Measurements from ENCODE around the gene TRAF3IP3. TPM values are rescaled to one million over a fixed set of nuclear protein-coding genes. Genes with fewer than 3 reads are reported as not detected.

TRAF3IP3 gene
- total RNA-seq, 1 donor from 2014 or later = not detected

DNA sequence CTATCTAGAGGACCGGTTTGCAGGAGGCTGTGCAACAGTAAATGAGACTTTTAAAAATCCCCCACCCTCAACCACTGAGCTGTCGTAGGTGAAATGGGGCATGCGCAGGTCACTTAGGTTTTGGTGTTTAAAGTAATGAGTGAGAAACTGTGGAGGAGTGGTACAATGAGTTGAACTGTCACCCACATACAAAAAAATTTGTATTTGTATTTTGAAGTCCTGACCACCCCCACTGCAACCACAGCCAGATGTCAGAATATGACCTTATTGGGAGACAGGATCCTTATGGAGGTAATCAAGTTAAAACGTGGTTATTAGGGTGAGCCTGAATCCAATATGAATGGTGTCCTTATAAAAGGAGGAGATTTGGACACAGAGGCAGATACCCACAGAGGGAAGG lies 51.7 kb downstream of the TRAF3IP3 start:
- Histone ChIP-seq H3K4me1 (peaks cover 10% of the 10 kb centered on the region), H3K9me3 (ENCODE audit: low read depth) (no peaks in the 10 kb centered on the region), H3K9ac (no peak overlapping the region), H3K4me2 (no peak overlapping the region), H3K36me3 (no peaks in the 10 kb centered on the region), H2AFZ (replicated peaks) (no peak overlapping the region), H3K4me3 (no peak overlapping the region), H3K27me3 (peaks cover 35% of the 10 kb centered on the region), H4K20me1 (ENCODE audit: low read depth) (no peaks in the 10 kb centered on the region), H3K27ac (no peak overlapping the region), H3F3A (ENCODE audit: low read depth) (peaks cover 4% of the 10 kb centered on the region), H3K79me2 (ENCODE audit: low read depth) (no peaks in the 10 kb centered on the region)
- no peak for DNase-seq (ENCODE audit: low spot score)
- Mint-ChIP-seq H3K4me3 (no peak overlapping the region), H3K27me3 (ENCODE audit: insufficient read depth, low read depth) (peaks cover 18% of the 10 kb centered on the region), H3K4me1 (peaks cover 9% of the 10 kb centered on the region), H3K27ac (no peak overlapping the region), H3K9me3 (peaks cover 13% of the 10 kb centered on the region), H3K36me3 (no peaks in the 10 kb centered on the region)
- TF ChIP-seq EZH2phosphoT487 (IDR thresholded peaks at IDR 0.05) (no peak), EZH2 (IDR thresholded peaks at IDR 0.05) (no peak)
- TF ChIP-seq, protein P1, sequence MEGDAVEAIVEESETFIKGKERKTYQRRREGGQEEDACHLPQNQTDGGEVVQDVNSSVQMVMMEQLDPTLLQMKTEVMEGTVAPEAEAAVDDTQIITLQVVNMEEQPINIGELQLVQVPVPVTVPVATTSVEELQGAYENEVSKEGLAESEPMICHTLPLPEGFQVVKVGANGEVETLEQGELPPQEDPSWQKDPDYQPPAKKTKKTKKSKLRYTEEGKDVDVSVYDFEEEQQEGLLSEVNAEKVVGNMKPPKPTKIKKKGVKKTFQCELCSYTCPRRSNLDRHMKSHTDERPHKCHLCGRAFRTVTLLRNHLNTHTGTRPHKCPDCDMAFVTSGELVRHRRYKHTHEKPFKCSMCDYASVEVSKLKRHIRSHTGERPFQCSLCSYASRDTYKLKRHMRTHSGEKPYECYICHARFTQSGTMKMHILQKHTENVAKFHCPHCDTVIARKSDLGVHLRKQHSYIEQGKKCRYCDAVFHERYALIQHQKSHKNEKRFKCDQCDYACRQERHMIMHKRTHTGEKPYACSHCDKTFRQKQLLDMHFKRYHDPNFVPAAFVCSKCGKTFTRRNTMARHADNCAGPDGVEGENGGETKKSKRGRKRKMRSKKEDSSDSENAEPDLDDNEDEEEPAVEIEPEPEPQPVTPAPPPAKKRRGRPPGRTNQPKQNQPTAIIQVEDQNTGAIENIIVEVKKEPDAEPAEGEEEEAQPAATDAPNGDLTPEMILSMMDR (IDR thresholded peaks at IDR 0.05) = no peak

GRCh38 chr1:209808059-209808581 lies 52.3 kb downstream of the TRAF3IP3 start:
- H3K36me3 Mint-ChIP-seq = no peaks in the 10 kb centered on the region
- TF ChIP-seq, protein P1 (IDR thresholded peaks at IDR 0.05) = no peak
- TF ChIP-seq EZH2phosphoT487 (IDR thresholded peaks at IDR 0.05) (no peak), EZH2 (IDR thresholded peaks at IDR 0.05) (no peak)
- peaks cover 9% of the 10 kb centered on the region for H3K4me1 Mint-ChIP-seq
- H3K4me1 ChIP-seq = peaks cover 10% of the 10 kb centered on the region
- H3K9me3 ChIP-seq (ENCODE audit: low read depth) = no peaks in the 10 kb centered on the region
- peaks cover 13% of the 10 kb centered on the region for H3K9me3 Mint-ChIP-seq
- no peaks in the 10 kb centered on the region for H4K20me1 ChIP-seq (ENCODE audit: low read depth)
- peaks cover 29% of the 10 kb centered on the region for H3K27me3 ChIP-seq
- no peaks in the 10 kb centered on the region for H3K79me2 ChIP-seq (ENCODE audit: low read depth)
- no peaks in the 10 kb centered on the region for H3K36me3 ChIP-seq
- no peak overlapping the region for H3K27ac ChIP-seq
- H2AFZ ChIP-seq (replicated peaks) = no peak overlapping the region
- no peak overlapping the region for H3K4me3 Mint-ChIP-seq
- no peak overlapping the region for H3K9ac ChIP-seq
- no peak overlapping the region for H3K4me3 ChIP-seq
- no peak overlapping the region for H3K4me2 ChIP-seq
- H3K27me3 Mint-ChIP-seq (ENCODE audit: insufficient read depth, low read depth) = peaks cover 19% of the 10 kb centered on the region
- peaks cover 4% of the 10 kb centered on the region for H3F3A ChIP-seq (ENCODE audit: low read depth)
- no peak for DNase-seq (ENCODE audit: low spot score)
- H3K27ac Mint-ChIP-seq = no peak overlapping the region

DNA sequence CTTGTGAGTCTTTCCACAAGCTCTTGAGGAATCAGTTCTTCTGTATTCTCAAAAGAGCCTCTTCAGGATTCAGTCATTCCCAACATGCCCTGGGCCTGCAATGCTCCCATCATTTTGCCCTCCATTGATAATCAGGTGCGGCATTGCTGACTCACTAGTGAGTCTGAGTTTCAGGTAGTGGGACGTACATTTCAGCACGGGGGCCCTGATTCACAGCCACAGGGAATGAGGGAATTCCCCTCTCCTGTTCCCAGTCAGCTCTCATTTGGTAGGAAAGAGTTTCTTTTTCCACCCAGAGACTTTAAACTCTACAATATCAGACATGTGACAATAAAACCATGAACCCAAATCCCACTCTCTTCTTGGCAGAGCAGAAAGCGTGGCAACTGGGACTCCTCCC lies 53.8 kb downstream of the TRAF3IP3 start:
- Histone ChIP-seq H3K27me3 (peaks cover 14% of the 10 kb centered on the region), H3F3A (ENCODE audit: low read depth) (peaks cover 4% of the 10 kb centered on the region), H3K36me3 (no peaks in the 10 kb centered on the region), H4K20me1 (ENCODE audit: low read depth) (no peaks in the 10 kb centered on the region), H3K4me3 (no peak overlapping the region), H3K79me2 (ENCODE audit: low read depth) (no peaks in the 10 kb centered on the region), H3K4me2 (no peak overlapping the region), H3K27ac (no peak overlapping the region), H3K9me3 (ENCODE audit: low read depth) (no peaks in the 10 kb centered on the region), H2AFZ (replicated peaks) (no peak overlapping the region), H3K4me1 (peaks cover 10% of the 10 kb centered on the region), H3K9ac (no peak overlapping the region)
- Mint-ChIP-seq H3K4me1 (peaks cover 9% of the 10 kb centered on the region), H3K27me3 (ENCODE audit: insufficient read depth, low read depth) (peaks cover 18% of the 10 kb centered on the region), H3K4me3 (no peak overlapping the region), H3K27ac (no peak overlapping the region), H3K36me3 (no peaks in the 10 kb centered on the region), H3K9me3 (peaks cover 13% of the 10 kb centered on the region)
- no peak for DNase-seq (ENCODE audit: low spot score)
- TF ChIP-seq, protein P1 (IDR thresholded peaks at IDR 0.05) = no peak
- TF ChIP-seq EZH2phosphoT487 (IDR thresholded peaks at IDR 0.05) = no peak
- TF ChIP-seq EZH2 (IDR thresholded peaks at IDR 0.05) = no peak

Data from neural progenitor cell (in vitro differentiated cells).